ENCODE measurements around the gene TNFAIP2. TPM values are rescaled to one million over a fixed set of nuclear protein-coding genes. Genes with fewer than 3 reads are reported as not detected.

Gene TNFAIP2, protein sequence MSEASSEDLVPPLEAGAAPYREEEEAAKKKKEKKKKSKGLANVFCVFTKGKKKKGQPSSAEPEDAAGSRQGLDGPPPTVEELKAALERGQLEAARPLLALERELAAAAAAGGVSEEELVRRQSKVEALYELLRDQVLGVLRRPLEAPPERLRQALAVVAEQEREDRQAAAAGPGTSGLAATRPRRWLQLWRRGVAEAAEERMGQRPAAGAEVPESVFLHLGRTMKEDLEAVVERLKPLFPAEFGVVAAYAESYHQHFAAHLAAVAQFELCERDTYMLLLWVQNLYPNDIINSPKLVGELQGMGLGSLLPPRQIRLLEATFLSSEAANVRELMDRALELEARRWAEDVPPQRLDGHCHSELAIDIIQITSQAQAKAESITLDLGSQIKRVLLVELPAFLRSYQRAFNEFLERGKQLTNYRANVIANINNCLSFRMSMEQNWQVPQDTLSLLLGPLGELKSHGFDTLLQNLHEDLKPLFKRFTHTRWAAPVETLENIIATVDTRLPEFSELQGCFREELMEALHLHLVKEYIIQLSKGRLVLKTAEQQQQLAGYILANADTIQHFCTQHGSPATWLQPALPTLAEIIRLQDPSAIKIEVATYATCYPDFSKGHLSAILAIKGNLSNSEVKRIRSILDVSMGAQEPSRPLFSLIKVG
- 18.2 TPM for total RNA-seq

DNA sequence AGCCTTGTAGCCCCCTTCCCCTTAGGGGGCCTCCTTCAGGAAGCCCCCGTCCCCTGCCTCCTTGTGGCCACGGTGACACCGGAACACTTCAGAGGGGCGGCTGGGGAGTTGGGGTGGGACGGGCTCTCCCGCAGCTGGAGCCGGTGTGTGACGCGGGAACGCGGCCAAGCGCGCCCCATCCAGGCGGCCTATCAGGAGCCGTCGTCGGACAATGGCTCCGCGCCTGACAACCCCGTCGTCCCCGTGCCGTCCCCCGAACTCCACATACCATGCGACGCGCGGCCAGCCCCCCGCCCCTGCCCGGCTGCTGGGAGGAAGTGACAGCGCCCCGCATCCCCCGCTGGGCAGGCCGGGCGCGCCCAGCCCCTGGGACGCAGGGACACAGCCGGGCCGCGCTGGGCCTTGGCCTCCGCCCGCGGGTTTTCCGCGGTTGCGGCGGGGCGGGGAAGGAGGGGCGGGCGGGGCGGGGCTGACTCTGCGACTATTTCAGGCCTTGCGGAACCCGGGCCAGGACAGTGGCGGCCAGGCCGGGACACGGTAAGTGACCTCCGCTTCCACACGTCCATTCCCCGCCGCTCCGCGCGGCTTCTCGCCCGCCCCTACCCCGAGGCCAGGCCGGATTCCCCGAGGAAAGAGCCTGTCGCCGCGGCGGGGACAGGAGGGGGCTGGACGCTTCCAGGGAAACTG lies at the start of gene TNFAIP2:
Gene TNFAIP2, plus strand, starts transcription at position 515 of the 687 bp plus-strand sequence. CDS start 2,997 bp downstream, outside the sequence.
- no peak for DNase-seq

DNA sequence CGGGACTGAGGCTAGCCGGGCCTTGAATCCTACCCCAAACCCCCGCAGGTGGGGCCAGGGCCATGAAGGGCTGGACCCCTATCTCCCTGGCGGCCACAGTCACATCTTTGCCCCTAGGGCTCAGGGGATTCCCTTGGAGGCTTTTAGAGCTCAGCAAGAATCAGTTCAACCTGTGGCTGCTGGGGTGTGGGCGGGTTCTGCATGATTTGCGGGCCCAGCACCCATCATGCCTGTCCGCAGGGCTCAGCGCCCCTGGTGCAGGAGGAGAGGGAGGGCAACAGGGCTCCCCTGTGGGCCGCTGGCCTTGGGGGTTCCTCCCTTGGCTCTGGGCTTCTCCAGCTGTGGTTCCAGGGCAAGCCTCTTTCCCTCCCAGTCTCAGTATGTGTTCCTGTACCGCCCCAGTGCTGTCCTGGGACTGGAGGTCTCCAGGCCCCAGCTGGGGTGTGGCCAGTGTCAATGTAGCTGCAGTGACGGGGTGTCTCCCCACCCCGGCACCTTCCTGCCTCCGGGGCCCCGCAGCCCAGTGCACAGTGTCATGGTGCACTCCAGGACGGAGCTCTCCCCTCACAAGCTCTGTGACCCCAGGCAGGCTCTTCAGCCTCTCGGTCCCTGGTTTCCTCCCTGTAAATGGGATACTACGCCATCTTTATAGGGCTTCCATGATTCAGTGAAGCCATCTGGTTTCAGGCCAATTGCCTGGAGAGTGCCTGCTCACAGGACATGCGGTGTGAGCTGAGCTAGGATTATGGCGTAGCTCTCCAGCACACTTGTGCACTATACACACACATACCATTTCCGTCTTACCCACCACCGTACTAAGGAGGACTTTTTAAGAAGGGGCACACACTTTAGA lies 49.2 kb upstream of the TNFAIP2 start:
- no peak for DNase-seq

DNA sequence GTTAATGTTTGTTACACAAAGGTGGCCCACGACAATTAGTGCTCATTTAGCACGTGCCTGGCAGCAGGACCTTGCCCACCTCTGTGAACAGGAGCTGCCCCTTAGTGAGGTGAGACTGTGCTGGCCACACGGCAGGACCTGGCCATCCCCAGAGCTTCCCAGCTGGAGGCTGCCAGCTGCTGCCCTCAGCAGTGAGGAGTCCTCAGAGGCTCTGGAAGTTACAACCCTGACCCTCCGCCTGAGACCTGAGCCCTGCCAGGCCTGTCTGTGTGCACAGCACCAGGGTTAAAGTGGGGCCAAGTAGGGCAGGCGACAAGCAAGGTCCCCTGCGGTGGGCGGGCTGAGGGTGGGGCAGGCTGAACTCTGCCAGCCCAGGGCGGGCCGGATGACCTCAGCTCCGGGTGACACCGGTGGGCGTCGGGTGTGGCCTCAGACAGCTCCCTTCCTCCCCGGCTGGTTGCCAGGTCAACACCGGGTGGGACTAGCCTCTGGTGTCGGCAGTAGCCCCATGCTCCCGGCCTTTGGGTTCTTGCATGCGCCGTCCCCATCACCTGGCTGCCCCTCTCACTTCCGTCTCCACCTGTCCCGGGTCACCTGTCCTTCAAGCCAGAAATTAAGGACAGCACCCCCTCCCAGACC lies 48.4 kb upstream of the TNFAIP2 start:
- DNase-seq = no peak

DNA sequence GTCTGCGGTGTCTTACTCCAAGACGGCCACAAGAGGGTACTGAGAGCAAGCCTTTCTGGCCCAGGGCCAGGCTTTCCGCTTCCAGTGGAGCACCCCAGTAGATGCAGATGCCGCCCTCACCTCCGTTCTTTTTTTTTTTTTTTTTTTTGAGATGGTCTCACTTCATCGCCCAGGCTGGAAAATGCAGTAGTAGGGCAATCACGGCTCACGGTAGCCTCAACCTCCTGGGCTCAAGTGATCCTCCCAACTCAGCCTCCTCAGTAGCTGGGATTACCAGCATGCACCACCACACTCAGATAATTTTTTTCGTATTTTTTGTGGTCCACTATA lies 44.9 kb upstream of the TNFAIP2 start:
- peak; percentile 23 for DNase-seq

DNA sequence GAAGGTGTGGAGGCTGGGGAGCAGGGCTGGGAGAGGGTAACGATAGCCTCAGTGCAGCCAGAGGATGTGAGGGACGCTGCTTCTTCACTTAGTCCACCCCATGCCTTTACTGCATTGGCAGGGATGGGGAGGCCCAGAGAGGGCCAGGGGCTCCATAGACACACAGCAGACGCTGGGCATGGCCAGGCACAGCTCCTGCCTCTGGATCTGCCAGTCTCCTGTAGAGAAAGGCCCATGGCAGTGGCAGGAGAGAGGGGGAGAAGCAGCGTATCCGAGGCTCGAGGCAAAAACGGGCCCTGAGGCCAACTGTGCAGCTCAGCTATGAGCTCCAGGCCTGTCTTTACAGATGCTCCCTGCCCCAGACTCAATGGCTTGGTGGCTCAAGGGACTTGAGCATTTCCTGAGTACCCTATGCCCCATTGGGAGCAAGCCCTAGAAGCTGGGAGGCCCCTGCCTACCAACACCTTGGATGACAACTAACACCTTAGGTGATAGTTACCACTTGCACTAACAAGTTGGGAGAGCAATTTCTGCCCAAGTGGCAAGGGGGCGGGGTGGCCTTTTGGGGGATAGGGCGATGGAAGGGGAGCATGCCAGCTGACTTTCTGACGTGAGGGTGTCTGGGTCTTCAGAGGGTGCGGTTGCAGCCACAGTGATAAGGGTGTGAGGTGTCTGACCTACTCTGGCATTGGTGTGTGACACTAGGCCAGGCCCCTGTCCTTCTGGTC lies 44.2 kb upstream of the TNFAIP2 start:
- DNase-seq = no peak

DNA sequence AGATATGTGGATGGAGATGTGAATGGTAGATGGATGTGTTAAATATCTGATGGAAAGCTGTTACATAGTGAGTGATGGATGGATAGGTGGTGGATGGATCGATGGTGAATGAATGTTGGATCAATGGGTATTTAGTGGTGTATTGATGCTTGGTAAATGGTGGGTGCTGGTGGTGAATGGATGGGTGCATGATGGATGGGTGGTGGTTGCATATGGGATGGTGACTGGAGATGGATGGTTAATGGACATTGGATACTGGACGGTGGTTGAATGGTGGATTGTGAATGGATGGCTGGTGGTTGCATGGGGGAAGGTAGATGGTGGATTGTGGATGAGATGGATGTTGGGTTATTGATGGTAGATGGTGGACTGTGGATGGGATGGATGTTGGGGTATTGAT lies 41.3 kb upstream of the TNFAIP2 start:
- no peak for DNase-seq

DNA sequence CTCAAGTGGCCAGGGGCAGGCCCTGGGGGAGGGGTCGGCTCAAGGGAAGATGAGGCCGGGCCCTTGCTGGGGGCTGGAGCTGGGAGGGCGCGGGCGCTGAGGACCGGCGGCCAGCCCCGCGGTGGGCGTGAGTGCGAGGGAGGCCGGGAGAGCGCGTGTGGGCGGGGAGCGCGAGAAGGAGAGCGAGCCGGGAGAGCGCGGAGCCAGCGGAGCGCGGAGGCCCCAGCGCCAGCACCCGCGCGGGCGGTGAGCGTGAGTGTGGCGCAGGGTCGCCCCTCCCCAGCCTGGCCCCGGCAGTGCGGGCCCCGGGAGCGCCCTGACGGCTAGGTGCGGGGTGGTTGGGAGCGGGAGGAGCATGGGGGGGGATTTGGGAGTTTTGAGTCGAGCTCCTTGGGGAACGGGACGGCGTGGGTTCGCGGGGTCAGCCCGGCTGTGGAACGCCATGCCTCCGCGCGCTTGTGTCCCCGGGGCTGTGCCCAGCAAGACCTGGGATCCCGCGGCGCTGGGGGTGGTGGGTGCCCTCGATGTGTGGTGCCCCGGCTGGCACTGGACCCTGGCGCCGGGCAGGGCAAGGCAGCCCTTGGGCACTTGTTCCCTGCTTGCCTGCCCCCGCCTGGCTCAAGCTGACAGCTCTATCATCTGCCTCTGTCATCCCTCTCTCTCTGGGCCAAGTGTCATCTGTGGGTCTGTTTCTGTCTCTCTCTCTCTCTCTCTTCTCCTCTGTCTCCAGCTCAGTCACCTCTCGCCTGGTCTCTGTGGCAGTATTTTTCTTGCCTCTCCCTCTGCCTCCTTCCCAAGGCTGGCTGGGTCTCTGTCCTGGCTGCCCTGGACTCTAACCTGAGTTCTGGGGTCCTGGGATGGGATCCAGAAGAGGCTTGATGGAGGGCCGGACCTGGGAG lies 39.0 kb upstream of the TNFAIP2 start, which contains the start of gene LBHD2:
Gene LBHD2, plus strand, starts transcription at position 190 of the 899 bp plus-strand sequence. CDS start 1,803 bp downstream, outside the sequence.
- no peak for DNase-seq

DNA sequence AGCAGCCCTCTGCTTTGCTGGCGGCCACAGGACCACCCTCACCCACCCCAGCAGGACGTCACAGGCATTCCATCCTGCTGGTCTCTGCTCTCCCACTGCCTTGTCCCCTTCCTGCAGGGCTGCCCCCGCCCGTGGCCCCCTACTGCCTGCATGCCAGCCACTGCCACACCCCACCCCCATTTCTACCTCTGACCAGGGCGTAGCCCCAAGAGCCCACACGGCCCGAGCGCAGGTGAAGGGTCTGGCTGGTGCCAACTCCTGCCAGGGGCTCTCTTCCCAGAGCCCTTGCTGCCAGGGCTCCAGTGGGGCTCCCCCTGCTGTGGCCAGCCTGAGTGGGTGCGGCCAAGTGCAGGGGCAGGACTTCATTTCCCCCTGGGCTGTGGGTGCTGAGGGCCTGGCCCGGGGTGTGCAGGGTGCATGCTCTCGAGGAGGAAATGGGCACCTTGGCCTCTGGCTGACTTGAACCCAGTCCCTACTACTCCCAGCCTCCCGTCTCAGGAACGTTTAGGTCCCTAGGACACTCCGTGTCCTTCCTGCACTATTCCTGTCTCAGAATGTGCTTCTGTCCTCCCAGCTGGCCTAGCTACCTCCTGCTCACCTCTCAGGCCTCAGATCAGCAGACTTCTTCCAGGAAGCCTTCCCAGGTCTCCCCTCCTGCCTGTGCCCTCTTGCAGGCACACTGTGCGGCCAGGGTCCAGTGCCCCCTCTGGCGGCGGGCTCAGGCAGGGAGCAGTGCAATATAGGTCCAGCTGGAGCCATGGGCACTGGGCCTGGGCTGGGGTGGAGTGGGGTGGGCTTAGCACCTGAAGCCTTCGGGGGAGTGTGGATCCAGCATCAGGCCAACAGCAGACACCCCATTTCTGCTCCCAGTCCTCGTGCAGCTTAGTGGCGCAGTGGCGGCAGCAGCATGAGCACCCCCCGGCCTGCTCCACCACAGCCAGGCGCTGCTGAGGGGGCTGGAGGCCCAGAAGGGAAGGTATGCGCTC lies 37.9 kb upstream of the TNFAIP2 start:
- no peak for DNase-seq

DNA sequence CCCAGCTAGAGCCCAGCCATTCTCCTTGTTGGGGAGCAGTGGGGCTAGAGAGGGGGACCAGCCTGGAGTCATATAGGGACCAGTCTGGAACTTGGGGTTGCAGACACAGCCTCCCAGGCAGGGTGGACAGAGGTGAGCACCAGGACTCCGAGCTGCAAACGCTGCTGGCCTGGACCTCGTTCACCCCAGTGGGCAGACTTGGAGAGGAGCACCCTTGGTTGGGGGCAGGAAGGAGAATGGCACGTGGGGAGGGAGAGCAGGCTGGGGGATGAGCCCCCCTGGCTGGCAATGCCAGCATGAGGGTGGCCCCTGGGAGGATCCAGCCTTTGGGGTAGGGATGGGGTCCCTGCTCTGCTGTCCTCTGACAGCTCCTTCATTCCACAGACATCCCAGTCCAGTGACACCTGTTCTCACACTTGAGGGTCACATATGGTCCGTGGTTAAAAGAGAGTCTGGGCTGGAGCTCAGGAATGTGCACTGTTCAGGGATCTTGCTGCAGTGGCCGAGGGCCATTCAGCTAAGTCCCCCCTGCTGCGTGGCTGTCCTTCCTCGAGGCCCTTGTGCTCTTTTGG lies 36.4 kb upstream of the TNFAIP2 start:
- DNase-seq = no peak

DNA sequence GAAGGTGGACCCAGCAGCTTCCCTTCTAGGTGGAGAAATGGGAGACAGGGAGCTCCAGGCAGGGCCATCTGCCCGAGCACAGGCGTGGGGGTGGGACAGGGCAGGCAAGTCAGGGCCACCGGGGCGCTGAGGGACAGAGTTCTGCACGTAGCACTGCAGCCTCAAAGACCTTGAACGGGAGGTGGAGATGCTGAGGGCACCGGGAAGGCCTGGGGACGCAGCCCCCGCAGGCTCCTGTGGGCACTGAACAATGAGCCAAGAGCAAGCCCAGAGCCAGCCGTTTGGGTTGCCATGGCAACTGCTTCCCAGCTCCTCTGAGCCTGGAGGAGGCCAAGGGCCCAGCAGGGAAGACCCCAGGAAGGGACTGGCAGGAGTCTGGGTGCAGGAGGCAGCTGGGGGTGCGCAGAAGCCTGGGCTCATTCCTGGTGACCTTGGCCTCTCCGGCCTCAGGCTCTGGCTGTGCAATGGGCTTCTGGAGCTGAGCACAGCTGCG lies 35.9 kb upstream of the TNFAIP2 start:
- no peak for DNase-seq

DNA sequence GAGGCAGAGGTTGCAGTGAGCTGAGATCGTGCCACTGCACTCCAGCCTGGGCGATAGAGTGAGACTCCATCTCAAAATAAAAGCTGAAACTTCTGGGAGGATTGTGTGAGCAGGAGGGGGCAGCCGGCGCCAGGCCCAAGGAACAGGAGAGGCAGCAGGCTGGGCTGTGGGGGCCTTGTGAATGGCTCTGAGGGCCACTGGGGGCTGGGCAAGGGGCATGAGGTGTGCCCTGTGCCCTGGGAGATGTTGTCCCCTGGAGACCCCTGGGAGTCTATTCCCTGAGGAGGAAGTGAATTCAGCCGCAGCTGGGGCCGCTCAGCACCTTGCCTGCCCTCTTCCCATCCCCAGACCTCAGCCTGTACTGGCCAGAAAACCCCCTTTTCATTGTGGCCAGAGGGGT lies 34.3 kb upstream of the TNFAIP2 start:
- no peak for DNase-seq

DNA sequence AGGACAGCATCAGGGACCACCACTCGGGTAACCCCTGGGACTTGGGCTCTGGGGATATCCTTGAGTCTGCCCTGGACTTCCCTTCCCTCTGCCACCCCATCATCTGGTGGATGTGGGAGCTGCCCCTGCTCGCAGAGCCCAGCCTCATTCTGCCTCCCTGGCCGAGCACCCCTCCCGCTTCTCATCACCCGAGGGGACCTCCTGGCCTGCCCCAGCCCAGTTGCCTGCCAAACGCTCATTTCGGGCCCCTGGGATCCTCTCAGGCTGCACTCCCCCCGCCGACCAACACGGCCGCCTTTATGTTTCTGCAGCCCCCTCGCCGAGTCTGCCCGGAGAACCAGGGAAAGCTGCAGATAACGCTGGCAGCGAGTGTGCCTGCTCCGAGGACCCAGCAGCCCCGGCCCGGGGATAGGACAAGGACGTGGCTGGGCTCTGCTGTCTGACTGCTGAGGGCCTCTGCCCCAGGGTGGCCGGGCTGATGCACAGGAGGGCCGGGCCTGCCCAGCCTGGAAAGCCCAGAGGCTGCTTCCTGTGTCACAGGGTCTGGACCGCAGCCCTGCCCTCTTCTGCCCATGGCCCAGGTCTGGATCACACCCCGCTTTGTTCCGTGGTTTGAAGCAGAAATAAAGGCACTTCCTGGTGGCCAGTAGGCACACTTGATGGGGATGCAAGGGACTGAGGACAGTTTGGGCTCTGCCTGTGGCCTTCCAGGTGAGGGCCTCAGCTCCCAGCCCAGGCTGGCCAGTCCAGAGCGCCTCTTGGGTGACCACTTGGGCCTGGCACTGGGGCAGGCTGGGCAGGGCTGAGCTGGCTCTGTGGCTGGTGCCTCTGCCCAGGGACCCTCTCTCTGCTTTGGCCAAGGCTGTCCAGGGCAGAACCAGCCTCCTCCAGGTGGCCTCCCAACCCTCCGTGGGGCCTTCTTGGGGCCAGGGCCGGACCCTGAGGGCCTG lies 33.6 kb upstream of the TNFAIP2 start:
- no peak for DNase-seq

DNA sequence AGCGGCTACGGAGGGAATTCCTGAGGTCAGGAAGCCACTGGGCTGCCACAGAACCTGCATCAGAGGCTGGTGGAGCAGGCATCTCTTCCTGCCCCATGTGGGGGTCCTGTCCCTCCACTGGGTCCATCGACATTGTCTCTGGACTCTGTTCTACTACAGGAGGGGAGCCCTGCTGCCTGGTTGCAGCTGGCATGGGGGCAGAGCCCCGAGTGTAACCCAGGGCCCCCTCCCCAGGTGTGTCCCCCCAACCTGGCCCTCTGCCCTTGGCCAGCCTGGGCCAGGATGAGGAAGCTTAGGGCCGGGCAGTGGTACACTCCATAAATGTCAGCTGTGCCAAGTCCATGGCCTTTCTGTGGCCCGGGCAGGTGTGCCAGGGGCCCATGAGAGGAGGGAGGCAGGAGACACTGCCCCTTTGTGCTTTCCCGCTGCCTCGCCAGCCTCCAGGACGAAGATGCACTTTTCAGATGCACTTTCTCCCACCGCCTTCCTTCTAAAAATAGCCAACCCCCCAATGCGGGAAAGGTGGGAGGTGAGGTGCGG lies 32.7 kb upstream of the TNFAIP2 start:
- DNase-seq = no peak

DNA sequence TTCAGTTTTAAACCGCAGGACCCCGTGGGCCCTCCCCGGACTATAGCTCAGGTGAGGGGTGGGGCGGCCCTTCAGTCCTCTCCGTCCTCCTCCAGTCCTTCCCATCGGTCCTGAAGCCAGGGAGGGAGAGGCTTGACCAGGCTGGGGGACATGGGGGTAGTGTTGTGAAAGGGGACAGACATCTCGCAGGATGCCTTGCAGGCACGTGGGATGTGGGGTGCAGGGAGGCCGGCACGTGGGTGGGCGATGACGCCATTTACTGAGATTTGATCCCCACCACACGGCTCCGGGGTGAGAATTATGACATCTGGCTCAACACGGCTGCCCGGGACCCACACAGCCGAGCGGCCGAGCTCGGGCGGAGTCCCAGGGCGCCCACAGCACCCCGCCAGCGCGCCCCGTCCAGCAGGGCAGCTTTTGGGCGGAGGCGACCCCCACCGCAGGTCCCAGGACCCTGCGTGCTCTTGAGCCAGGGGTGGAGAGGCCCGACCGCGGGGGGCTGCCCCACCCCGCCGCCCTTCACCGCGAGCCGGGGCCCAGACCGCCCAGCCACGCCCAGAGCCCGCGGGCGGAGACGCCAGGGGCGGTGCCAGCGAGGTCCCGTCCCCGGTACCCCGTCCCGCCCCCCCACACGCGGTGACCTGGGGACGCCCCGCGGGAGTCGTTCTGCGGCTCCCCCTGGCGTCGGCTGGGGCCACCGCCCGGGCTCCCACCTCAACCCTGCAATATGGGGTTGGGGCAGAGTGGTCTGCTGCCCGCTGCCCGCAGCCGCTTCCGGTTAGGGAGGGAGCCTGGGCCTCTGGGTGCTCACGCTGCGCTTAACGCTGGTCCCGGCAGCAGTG lies 32.0 kb upstream of the TNFAIP2 start:
- no peak for DNase-seq

DNA sequence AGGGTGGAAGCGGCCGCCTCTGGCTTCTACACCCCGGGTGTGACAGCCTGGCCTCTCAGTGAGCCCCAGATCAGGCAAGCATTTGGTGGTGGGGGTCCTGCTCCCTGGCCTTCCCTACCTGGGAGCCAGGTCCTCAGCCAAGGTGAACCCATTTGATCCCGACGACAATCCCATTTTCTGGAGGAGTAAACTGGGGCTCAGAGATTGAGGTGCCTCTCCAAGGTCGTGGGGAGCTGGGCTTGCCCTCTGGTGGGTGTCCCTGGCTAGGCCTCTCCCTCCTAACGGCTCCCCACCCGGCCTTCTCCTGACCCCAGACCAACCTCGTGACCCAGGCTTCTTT lies 31.4 kb upstream of the TNFAIP2 start:
- DNase-seq = no peak

DNA sequence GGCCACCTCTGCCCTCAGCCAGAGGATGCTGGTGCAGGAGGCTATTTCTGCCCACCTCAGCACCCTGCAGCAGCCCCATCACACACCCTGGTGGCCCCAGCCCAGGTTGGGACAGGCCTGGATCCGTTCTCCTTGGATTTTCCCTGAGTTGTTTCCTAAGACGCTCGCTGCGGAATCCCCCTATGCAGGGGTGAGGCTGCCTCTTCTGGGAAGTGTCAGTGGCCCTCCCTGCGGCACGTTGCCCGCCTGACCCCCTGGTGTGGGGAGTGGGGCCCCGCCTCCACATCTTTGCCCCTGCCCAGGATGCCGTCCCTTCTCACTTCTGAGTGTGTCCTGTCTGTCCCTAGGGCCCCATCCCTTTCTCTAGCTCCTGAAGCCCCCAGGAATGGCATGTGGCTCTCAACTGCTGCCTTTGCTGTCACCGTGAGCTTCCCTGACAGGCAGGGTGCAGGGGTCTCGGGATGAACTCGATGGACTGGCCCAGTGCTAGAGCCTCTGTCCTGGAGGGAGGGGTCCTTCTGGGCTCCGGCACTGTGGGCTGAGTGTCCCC lies 29.3 kb upstream of the TNFAIP2 start:
- DNase-seq = no peak

All from occipital lobe (tissue), 2 donors.